CD4-positive, alpha-beta T cell (primary cell): ENCODE data around the gene GDPD1. TPM values are rescaled to one million over a fixed set of nuclear protein-coding genes. Genes with fewer than 3 reads are reported as not detected.

Experiments
- ATAC-seq: fragments of 200-7000 bp; cut with Tn5 transposase; one replicate; pipeline ENCODE4 v1.10.0; 2022; ENCODE audit warnings: mild to moderate bottlenecking; ENCODE audit not compliant: poor library complexity
- CTCF ChIA-PET: fragments of 350-600 bp; sonication (Branson Sonifier 250); formaldehyde crosslinking; loops from one replicate; lab custom pipeline; 2021; ENCODE audit warnings: antibody characterized with exemption, inconsistent platforms; lab: Charles Lee
- POLR2A ChIA-PET: fragments of 350-600 bp; sonication (Branson Sonifier 250); formaldehyde crosslinking; loops from one replicate; lab custom pipeline; 2021; ENCODE audit warnings: antibody characterized with exemption, inconsistent platforms; lab: Charles Lee
- DNase-seq, 14 experiments: peaks; one replicate each; pipeline ENCODE4 v3.0.0-alpha.2; 2013 to 2020; ENCODE audit warnings: mixed read lengths in 2 of 14
- H3K27ac ChIP-seq, 2 donors: one replicate each; pipeline versions ENCODE4 v1.5.1 to v1.7.0; 2013; ENCODE audit warnings: low read length in 2 of 2, low read depth in 1 of 2, mild to moderate bottlenecking in 1 of 2
- H3K27me3 ChIP-seq, 2 experiments: 1 replicate in 1 of 2; 2 replicates in 1 of 2; pipeline versions ENCODE4 v1.6.1 to v1.7.0; 2013; ENCODE audit warnings: low read length in 2 of 2, control low read depth in 1 of 2, mild to moderate bottlenecking in 1 of 2, moderate library complexity in 1 of 2; ENCODE audit not compliant: insufficient read depth in 2 of 2, control insufficient read depth in 1 of 2
- H3K36me3 ChIP-seq: one replicate; pipeline ENCODE4 v1.6.1; 2013; ENCODE audit warnings: low read length, control low read depth; ENCODE audit not compliant: insufficient read depth
- H3K4me1 ChIP-seq: one replicate; pipeline ENCODE4 v1.6.1; 2013; ENCODE audit warnings: low read length, control low read depth; ENCODE audit not compliant: insufficient read depth
- H3K4me3 ChIP-seq: one replicate; pipeline ENCODE4 v1.5.1; 2013; ENCODE audit warnings: mild to moderate bottlenecking, low read length, moderate library complexity
- H3K9me3 ChIP-seq, 2 experiments: 1 replicate in 1 of 2; 2 replicates in 1 of 2; pipeline versions ENCODE4 v1.6.1 to v1.7.0; 2013; ENCODE audit warnings: low read length in 2 of 2, mild to moderate bottlenecking in 2 of 2, control low read depth in 1 of 2, moderate library complexity in 1 of 2; ENCODE audit not compliant: control insufficient read depth in 1 of 2, insufficient read depth in 1 of 2
- H3K27ac Mint-ChIP-seq: one replicate; pipeline ENCODE4 v1.8.0; 2020; ENCODE audit warnings: mixed read lengths
- H3K27me3 Mint-ChIP-seq: one replicate; pipeline ENCODE4 v1.8.0; 2021; ENCODE audit warnings: mixed read lengths
- H3K36me3 Mint-ChIP-seq: one replicate; pipeline ENCODE4 v1.8.0; 2021; ENCODE audit warnings: low read depth, mixed read lengths
- H3K4me1 Mint-ChIP-seq: one replicate; pipeline ENCODE4 v1.8.0; 2021; ENCODE audit warnings: low read depth, mixed read lengths
- H3K4me3 Mint-ChIP-seq: one replicate; pipeline ENCODE4 v1.8.0; 2020; ENCODE audit warnings: mild to moderate bottlenecking, mixed read lengths
- H3K9me3 Mint-ChIP-seq: one replicate; pipeline ENCODE4 v1.8.0; 2020; ENCODE audit warnings: mixed read lengths
- CTCF ChIP-seq: fragments of 200-600 bp; IDR thresholded peaks from one replicate; pipeline ENCODE4 v1.8.0; 2022; ENCODE audit warnings: antibody characterized with exemption, mild to moderate bottlenecking
- intact Hi-C, 2 experiments: fragments of 100-400 bp; cut with DNase I in 1 of 2; cut with micrococcal nuclease in 1 of 2; formaldehyde crosslinking; loops; one replicate each; pipeline versions ENCODE4 v1.15.1 to v1.9.0; 2023 to 2025; cut with DNase I, micrococcal nuclease
- total RNA-seq, 174 experiments: library from RNA in 2 of 174; stranded (reverse) in 2 of 174; gene quantifications; one replicate each; pipeline ENCODE4 v1.2.3 and lab custom pipeline; 2021 to 2026

Gene GDPD1
- total RNA-seq, 2 experiments from 2014 or later: 2.0 to 2.3 TPM

GRCh38 chr17:59298521-59298920, 78.2 kb downstream of the GDPD1 start:
- Histone ChIP-seq H3K4me3 (no peak overlapping the region), H3K27me3 (no peaks in the 10 kb centered on the region), H3K9me3 (no peaks in the 10 kb centered on the region), H3K4me1 (no peaks in the 10 kb centered on the region), H3K36me3 (no peaks in the 10 kb centered on the region), H3K27ac (no peak overlapping the region)
- no peak overlapping the region for H3K27ac Mint-ChIP-seq
- H3K9me3 Mint-ChIP-seq: no peaks in the 10 kb centered on the region
- no peak for DNase-seq
- ChIA-PET CTCF (no interaction called here), POLR2A (no interaction called here)
- H3K4me1 Mint-ChIP-seq: no peaks in the 10 kb centered on the region
- TF ChIP-seq CTCF: no peak
- intact Hi-C loops: no loop called here
- ATAC-seq: no peak
- H3K36me3 Mint-ChIP-seq: no peaks in the 10 kb centered on the region
- peaks cover 9% of the 10 kb centered on the region for H3K27me3 Mint-ChIP-seq
- no peak overlapping the region for H3K4me3 Mint-ChIP-seq

GRCh38 chr17:59299400-59300092, 79.2 kb downstream of the GDPD1 start:
- Histone ChIP-seq H3K27me3 (no peaks in the 10 kb centered on the region), H3K36me3 (no peaks in the 10 kb centered on the region), H3K4me3 (no peak overlapping the region), H3K4me1 (no peaks in the 10 kb centered on the region), H3K9me3 (no peaks in the 10 kb centered on the region), H3K27ac (no peak overlapping the region)
- Mint-ChIP-seq H3K27me3 (peaks cover 9% of the 10 kb centered on the region), H3K4me1 (no peaks in the 10 kb centered on the region), H3K36me3 (no peaks in the 10 kb centered on the region), H3K4me3 (no peak overlapping the region), H3K27ac (no peak overlapping the region), H3K9me3 (no peaks in the 10 kb centered on the region)
- ChIA-PET CTCF (interaction anchor here (0.7 to 1.1 kb wide), 2 partner anchors 11 to 447 kb away, joined by 3 read pairs; no protein-coding TSS in a partner anchor), POLR2A (interaction anchor here (1.3 kb wide), 1 partner anchor 26 kb away, joined by 3 read pairs; no protein-coding TSS in a partner anchor)
- DNase-seq: no peak
- intact Hi-C loops: no loop called here
- TF ChIP-seq CTCF: no peak
- no peak for ATAC-seq

GRCh38 chr17:59300941-59301340, 80.6 kb downstream of the GDPD1 start:
- no peaks in the 10 kb centered on the region for H3K9me3 Mint-ChIP-seq
- CTCF ChIA-PET: no interaction called here
- H3K27ac Mint-ChIP-seq: no peak overlapping the region
- H3K36me3 ChIP-seq: no peaks in the 10 kb centered on the region
- ATAC-seq (no peak), DNase-seq (peak in 1 of 14 experiments; percentile 5)
- H3K9me3 ChIP-seq: no peaks in the 10 kb centered on the region
- peaks cover 9% of the 10 kb centered on the region for H3K27me3 Mint-ChIP-seq
- no peak overlapping the region for H3K4me3 Mint-ChIP-seq
- H3K36me3 Mint-ChIP-seq: no peaks in the 10 kb centered on the region
- no peaks in the 10 kb centered on the region for H3K4me1 ChIP-seq
- H3K27ac ChIP-seq: no peak overlapping the region
- no peak overlapping the region for H3K4me3 ChIP-seq
- intact Hi-C loops: no loop called here
- no peaks in the 10 kb centered on the region for H3K27me3 ChIP-seq
- H3K4me1 Mint-ChIP-seq: no peaks in the 10 kb centered on the region
- POLR2A ChIA-PET: interaction anchor here (1.3 kb wide), 1 partner anchor 28 kb away, joined by 3 read pairs; no protein-coding TSS in a partner anchor
- TF ChIP-seq CTCF: no peak
